Stimulated activated CD8-positive, alpha-beta memory T cell treated with anti-CD3 and anti-CD28 coated beads, Interleukin-12 subunit alpha, Interleukin-12 subunit beta, amount 100 ng/mL, for 4 hours (primary cell): Measurements from ENCODE around the gene PDZRN4.
"Not testable (repeated sequence)": the region's sequence is repeated elsewhere in the genome, so short reads cannot be mapped to it uniquely, and the experiment has no call there.

Experiments used
- DNase-seq: peaks from one replicate; pipeline ENCODE4 v3.0.0-alpha.2; 2020; ENCODE audit warnings: low read depth

The PDZRN4 gene

DNA sequence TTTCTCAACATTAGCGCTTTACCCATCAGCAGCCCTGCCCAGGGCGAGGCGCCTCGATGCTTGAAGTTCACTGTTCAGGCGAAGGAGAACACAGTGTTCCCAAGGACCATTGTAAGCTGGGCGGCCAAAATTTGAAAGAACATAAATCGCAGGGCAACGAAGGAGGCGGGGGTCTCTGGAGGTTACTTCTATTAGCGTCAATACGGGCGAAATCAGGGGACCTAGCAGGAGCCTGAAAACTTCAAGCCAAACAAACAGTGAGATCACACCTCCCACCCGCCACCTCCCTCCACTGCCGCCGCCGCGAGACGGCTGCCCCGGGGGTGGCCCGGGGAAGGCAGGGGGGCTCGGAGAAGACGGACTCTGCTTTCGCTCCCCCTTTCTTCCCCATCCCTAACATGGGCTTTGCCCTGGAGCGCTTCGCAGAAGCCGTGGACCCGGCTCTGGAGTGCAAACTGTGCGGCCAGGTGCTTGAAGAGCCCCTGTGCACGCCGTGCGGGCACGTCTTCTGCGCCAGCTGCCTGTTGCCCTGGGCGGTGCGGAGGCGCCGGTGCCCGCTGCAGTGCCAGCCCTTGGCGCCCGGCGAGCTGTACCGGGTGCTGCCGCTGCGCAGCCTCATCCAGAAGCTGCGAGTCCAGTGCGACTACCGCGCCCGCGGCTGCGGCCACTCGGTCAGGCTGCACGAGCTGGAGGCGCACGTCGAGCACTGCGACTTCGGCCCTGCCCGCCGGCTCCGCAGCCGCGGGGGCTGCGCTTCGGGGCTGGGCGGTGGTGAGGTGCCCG, at the start of gene PDZRN4:
Gene PDZRN4, plus strand, starts transcription at position 263 of the 783 bp plus-strand sequence.
- DNase-seq: no peak

DNA sequence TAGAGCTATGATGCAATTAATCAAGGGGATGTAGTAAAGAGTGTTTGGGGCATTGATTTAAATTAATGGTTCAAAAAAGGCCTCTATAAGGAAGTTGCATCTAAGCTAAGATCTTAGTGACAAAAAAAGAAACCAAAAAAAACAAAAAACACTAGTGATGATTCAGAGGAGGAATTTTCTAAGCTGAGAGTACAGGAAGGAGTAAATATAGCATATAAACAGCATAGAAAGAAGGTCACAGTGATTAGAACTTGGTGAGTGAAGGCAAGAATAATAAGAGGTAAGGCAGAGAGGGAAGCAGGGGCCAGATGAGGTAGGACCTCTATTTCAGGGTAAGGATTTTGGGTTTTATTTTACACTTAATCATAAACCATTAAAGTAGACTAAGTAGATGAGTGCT, 48.0 kb upstream of the PDZRN4 start:
- no peak for DNase-seq

DNA sequence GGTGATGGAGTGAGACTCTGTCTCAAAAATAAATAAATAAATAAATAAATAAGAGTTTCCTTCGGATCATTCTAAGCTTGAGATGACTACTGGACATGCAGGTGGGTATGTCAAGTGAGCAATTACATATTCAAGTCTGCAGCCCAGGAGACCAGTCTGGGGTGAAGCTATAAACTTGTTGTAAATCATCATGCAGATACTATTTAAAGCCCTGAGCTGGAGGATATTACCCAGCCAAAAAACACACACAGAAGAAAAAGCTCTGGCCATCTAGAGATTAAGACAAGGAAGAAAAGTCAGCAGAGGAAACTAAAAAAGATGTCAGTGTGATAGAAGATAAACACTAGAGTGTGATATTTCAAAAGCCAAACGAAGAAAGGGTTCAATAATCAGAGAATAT, 47.0 kb upstream of the PDZRN4 start:
- no peak for DNase-seq

- no peak for DNase-seq
Observed at GRCh38 chr12:41142376-41142775, 45.7 kb upstream of the PDZRN4 start.

DNA sequence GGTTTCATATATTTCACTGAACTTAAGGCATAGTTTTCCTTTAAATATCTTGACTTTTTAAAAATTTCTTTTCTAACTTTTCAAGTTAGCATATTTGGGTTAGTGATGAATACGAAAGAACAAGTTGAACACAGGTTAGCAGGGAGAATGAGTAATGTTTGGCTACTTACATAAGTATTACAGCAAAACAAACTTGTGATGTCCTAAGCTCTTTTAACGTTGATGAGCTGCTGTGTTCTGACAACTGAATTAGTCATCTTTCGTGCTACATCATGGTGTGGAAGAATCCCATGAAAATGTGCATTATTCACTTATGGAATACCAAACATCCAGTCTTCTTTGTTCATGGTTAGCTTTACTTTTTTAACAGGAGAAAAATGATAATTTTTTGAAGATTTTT, 36.3 kb upstream of the PDZRN4 start:
- no peak for DNase-seq

DNA sequence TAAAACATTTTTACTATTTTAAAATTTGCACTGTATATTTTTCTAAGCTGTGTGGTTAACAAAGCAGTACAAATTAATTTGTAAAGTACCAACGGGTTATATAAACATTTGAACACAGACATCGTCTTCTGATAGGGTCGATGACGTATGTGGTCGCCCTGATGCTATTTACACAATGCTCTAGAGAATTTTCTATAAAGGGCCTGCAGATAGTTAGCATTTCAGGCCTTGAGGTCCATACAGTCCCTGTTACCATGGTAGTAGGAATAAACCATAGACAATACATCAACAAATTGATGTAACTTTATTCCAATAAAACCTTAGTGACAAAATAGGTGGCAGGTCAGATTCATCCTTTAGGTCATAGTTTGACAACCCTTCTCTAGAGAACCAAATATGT, 25.7 kb upstream of the PDZRN4 start:
- no peak for DNase-seq

DNA sequence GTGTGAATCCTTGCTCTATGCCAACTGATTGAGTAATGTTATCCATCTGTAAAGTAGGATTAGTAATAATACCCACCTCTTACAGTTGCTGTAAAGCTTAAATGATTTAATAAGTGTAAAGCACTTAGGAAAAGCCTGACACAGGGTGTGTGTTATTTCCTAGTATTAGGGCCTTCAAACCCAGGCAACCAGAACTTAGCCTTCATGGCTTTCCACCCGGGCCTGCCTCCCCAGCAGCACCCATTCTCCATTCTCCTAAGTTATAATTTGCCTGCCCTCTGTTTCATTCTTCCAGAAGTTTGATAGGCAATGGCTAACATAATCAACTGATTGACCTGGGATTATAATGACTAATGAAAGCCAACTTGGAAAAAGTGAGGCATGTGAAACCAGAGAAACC, 20.4 kb upstream of the PDZRN4 start:
- no peak for DNase-seq

GRCh38 chr12:41174602-41175001, 13.5 kb upstream of the PDZRN4 start:
- DNase-seq: no peak

DNA sequence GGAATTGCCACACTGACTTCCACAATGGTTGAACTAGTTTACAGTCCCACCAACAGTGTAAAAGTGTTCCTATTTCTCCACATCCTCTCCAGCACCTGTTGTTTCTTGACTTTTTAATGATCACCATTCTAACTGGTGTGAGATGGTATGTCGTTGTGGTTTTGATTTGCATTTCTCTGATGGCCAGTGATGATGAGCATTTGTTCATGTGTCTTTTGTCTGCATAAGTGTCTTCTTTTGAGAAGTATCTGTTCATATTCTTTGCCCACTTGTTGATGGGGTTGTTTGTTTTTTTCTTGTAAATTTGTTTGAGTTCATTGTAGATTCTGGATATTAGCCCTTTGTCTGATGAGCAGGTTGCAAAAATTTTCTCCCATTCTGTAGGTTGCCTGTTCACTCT, 8.6 kb upstream of the PDZRN4 start:
- DNase-seq: not testable (repeated sequence)

GRCh38 chr12:41184864-41185263, 3.3 kb upstream of the PDZRN4 start:
- no peak for DNase-seq

GRCh38 chr12:41186026-41186425, 2.1 kb upstream of the PDZRN4 start:
- no peak for DNase-seq

DNA sequence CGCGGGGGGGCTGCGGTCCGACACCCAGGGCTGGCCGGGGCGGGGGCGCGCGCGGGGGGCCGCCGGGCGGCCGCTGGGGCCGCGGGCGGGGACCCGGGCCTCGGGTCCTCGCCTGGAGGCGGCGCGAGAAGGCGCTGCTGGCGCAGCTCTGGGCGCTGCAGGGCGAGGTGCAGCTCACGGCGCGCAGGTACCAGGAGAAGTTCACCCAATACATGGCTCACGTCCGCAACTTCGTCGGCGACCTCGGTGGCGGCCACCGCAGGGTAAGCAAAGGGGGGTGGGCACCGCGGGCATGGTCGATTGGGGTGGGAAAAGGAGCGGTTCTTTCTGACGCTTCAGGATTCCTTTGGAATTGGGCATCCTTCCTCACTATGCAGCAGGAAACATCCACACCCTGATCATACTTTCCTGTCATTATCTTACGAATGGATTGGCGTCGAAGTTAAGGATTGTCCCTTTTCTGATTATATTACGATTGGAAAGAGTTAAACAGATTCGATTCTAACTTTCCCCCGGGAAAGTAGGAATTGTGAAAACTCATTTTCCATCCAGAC, 798 bp downstream of the PDZRN4 start:
- no peak for DNase-seq

DNA sequence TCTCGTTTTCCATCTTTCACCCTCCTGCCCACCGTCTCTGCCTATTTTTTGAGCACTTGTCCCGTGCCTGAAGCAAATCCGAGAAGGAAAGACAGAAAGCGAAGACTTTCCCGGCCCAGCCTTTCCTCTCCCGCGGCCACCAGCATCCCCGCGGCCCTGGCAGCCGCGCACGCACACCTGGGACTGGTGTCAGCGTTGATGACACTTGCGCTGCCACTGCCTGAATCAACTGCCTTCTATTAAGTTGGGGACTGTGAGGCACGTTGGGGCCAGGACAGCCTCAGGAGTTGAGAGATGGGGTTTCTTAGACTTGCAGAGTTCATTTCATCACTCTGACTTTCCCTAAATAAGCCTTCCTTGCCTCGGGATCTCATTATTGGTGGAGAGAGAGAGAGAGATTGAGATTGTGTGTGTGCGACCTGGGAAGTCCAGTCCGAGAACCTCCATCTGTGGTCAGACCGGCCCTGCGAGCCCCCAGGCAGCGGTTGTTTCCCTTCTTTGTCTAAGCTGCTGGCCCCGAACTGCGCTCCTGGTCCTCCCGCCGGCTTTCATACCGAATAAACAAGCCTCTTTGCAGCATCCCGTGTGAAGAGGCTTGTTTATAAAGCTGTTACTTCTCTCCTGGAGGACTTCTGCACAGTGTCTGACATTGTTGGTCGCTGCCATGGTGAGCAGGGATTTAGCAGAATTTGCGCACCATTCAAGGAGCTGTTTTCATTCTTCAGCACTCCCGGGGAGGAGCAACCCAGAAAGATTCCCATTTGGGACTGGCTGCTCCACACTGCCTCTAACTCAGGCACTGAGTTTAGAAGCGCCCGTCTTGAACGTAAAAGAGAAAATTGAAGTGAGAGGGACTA, 1.5 kb downstream of the PDZRN4 start:
- DNase-seq: no peak

GRCh38 chr12:41190338-41190737, 2.2 kb downstream of the PDZRN4 start:
- DNase-seq: no peak

DNA sequence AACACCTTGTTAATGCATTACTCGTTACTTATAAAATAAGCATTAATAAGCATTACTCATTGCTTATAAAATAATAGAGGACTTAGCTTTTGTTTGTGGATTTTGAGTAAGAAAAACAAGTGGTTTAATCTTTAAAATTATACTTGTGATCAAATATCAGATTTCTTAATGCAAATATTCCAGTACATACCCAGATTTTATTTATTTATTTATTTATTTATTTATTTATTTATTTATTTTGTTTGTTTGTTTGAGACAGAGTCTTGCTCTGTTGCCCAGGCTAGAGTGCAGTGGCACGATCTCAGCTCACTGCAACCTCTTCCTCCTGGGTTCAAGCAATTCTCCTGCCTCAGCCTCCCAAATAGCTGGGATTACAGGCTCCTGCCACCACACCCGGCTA, 3.4 kb downstream of the PDZRN4 start:
- not testable (repeated sequence) for DNase-seq

DNA sequence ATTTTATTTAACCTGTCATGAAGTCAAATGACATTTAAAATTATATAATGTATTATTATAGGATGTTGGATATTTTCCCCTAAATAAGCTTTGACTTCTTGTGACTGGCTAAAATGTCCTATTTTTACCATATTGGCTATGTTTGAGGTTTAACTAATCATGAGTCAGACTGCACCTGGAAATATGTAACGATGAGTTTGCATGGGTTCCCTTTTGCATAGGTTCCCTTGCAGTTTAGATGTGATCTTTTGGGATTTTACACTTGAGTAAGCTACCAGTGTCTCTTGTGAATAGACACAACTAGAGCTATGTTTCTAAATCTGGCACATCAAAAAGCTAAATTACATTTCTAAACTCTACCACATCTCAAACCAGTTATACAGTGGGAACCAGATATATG, 5.2 kb downstream of the PDZRN4 start:
- no peak for DNase-seq

- no peak for DNase-seq
Observed at GRCh38 chr12:41202051-41202450, 13.9 kb downstream of the PDZRN4 start.

- no peak for DNase-seq
Observed at GRCh38 chr12:41205070-41205709, 17.1 kb downstream of the PDZRN4 start.

- no peak for DNase-seq
Observed at GRCh38 chr12:41206298-41206697, 18.2 kb downstream of the PDZRN4 start.

GRCh38 chr12:41211448-41211847, 23.3 kb downstream of the PDZRN4 start:
- DNase-seq: no peak

- no peak for DNase-seq
Observed at GRCh38 chr12:41212625-41213024, 24.5 kb downstream of the PDZRN4 start.

- DNase-seq: no peak
Observed at GRCh38 chr12:41213107-41213506, 25.0 kb downstream of the PDZRN4 start.

- DNase-seq: no peak
Observed at GRCh38 chr12:41213648-41214047, 25.5 kb downstream of the PDZRN4 start.
